GM12878 (cell line): ENCODE results near the gene MS4A2. TPM values are rescaled to one million over a fixed set of nuclear protein-coding genes. Genes with fewer than 3 reads are reported as not detected.

Experiments
- ATAC-seq: fragments of 200-7000 bp; cut with Tn5 transposase; 3 replicates; pipeline ENCODE4 v1.9.1; 2020; ENCODE audit warnings: mild to moderate bottlenecking, moderate library complexity
- BruUV-seq: library from RNA; stranded (reverse); fragments of 400-500 nt; replicated peaks from 2 replicates; lab custom pipeline; 2021; lab: Mats Ljungman, UMichigan
- CTCF ChIA-PET: fragments of 300-600 bp; sonication (Branson Sonifier 250); formaldehyde crosslinking; extraction: SDS; loops from one replicate; lab custom pipeline; 2021; ENCODE audit warnings: inconsistent platforms; lab: Yijun Ruan, JAX
- POLR2A ChIA-PET: fragments of 350-600 bp; formaldehyde crosslinking; extraction: SDS; loops from one replicate; lab custom pipeline; 2021; ENCODE audit warnings: inconsistent platforms; lab: Charles Lee
- RAD21 ChIA-PET: fragments of 300-600 bp; sonication (Branson Sonifier 250); formaldehyde crosslinking; loops from one replicate; lab custom pipeline; 2023; ENCODE audit warnings: antibody characterized with exemption; ENCODE audit not compliant: unreplicated experiment; lab: Charles Lee
- SMC1A ChIA-PET: fragments of 300-600 bp; sonication (Branson Sonifier 250); formaldehyde crosslinking; loops from one replicate; lab custom pipeline; 2023; ENCODE audit not compliant: unreplicated experiment, uncharacterized antibody; lab: Charles Lee
- DNase-seq: peaks from one replicate; pipeline ENCODE4 v3.0.0-alpha.2; 2011; ENCODE audit warnings: low read depth, low spot score
- FAIRE-seq: peaks from 3 replicates; lab custom pipeline; 2011; peaks lifted over from hg19 to GRCh38; lab: Jason Lieb, UNC
- H2AFZ ChIP-seq: 2 replicates; pipeline ENCODE4 v1.6.0; 2011; ENCODE audit warnings: low read depth, low read length, control low read depth; ENCODE audit not compliant: control insufficient read depth
- H3K27ac ChIP-seq: 2 replicates; pipeline ENCODE4 v1.5.1; 2011; ENCODE audit warnings: control low read depth; ENCODE audit not compliant: control insufficient read depth, insufficient read depth
- H3K27me3 ChIP-seq, 2 experiments: replicated peaks in 1 of 2; 2 replicates each; pipeline versions ENCODE4 v1.6.0 to v1.6.1; 2011; ENCODE audit warnings: low read length in 1 of 2; ENCODE audit not compliant: control insufficient read depth in 2 of 2, insufficient read depth in 2 of 2
- H3K36me3 ChIP-seq, 2 experiments: 2 replicates each; pipeline ENCODE4 v1.5.1; 2011; ENCODE audit warnings: low read length in 1 of 2; ENCODE audit not compliant: control insufficient read depth in 2 of 2, insufficient read depth in 2 of 2
- H3K4me1 ChIP-seq: 2 replicates; pipeline ENCODE4 v1.6.1; 2011; ENCODE audit warnings: mild to moderate bottlenecking, low read length, moderate library complexity, mixed read lengths; ENCODE audit not compliant: control insufficient read depth, insufficient read depth
- H3K4me2 ChIP-seq: 2 replicates; pipeline ENCODE4 v1.6.0; 2011; ENCODE audit warnings: control low read depth; ENCODE audit not compliant: control insufficient read depth, insufficient read depth
- H3K4me3 ChIP-seq: fragments of 200-600 bp; sonication (generic); 2 replicates; pipeline ENCODE4 v1.5.1; 2016
- H3K79me2 ChIP-seq: 2 replicates; pipeline ENCODE4 v1.6.0; 2011; ENCODE audit warnings: low read length; ENCODE audit not compliant: control insufficient read depth, insufficient read depth
- H3K9ac ChIP-seq: 2 replicates; pipeline ENCODE4 v1.8.0; 2011; ENCODE audit warnings: low read length, control low read depth, mixed read lengths; ENCODE audit not compliant: control insufficient read depth, insufficient read depth
- H3K9me3 ChIP-seq: replicated peaks from 3 replicates; pipeline ENCODE4 v1.5.1; 2011; ENCODE audit warnings: mild to moderate bottlenecking, low read length; ENCODE audit not compliant: control insufficient read depth, insufficient read depth
- H4K20me1 ChIP-seq: 2 replicates; pipeline ENCODE4 v1.6.0; 2011; ENCODE audit not compliant: control insufficient read depth, insufficient read depth
- ATF7 ChIP-seq: fragments of 450-650 bp; IDR thresholded peaks from 2 replicates; pipeline ENCODE4 v1.6.1; 2016; ENCODE audit warnings: low read depth, mild to moderate bottlenecking
- BRCA1 ChIP-seq: IDR thresholded peaks from 2 replicates; pipeline ENCODE4 v1.6.1; 2011; ENCODE audit warnings: low read depth, low read length, improper control_type of control experiment
- EP300 ChIP-seq, 2 experiments: fragments of 150-350 bp in 1 of 2; IDR thresholded peaks; 2 replicates each; pipeline ENCODE4 v1.6.1; 2011 to 2012; ENCODE audit warnings: low read depth in 2 of 2, low read length in 2 of 2, borderline replicate concordance in 1 of 2, improper control_type of control experiment in 1 of 2, inconsistent platforms in 1 of 2; ENCODE audit not compliant: control insufficient read depth in 1 of 2
- EZH2 ChIP-seq: IDR thresholded peaks from 2 replicates; pipeline ENCODE4 v1.6.1; 2012; ENCODE audit warnings: low read depth, mild to moderate bottlenecking, control low read depth, inconsistent platforms, low read length, borderline replicate concordance; ENCODE audit not compliant: control insufficient read depth
- KAT2A ChIP-seq: conservative IDR thresholded peaks from 2 replicates; pipeline ENCODE4 v1.6.1; 2011; ENCODE audit warnings: low read depth, low read length; ENCODE audit not compliant: control insufficient read depth
- LARP7 ChIP-seq: fragments of 450-650 bp; IDR thresholded peaks from 2 replicates; pipeline ENCODE4 v1.6.1; 2017; ENCODE audit warnings: mild to moderate bottlenecking
- NFIC ChIP-seq: IDR thresholded peaks from 2 replicates; pipeline ENCODE4 v1.6.1; 2012; ENCODE audit warnings: low read depth, mild to moderate bottlenecking, inconsistent platforms, low read length, moderate library complexity
- PML ChIP-seq: IDR thresholded peaks from 2 replicates; pipeline ENCODE4 v1.6.1; 2012; ENCODE audit warnings: low read length, inconsistent platforms
- SMARCA5 ChIP-seq: fragments of 450-650 bp; IDR thresholded peaks from 2 replicates; pipeline ENCODE4 v1.6.1; 2017; ENCODE audit warnings: mild to moderate bottlenecking
- STAT1 ChIP-seq: fragments of 450-650 bp; conservative IDR thresholded peaks from 2 replicates; pipeline ENCODE4 v1.6.1; 2014; ENCODE audit warnings: antibody characterized with exemption, mild to moderate bottlenecking
- TARDBP ChIP-seq: IDR thresholded peaks from 2 replicates; pipeline ENCODE4 v1.6.1; 2016; ENCODE audit warnings: borderline replicate concordance
- YBX1 ChIP-seq: fragments of 450-650 bp; IDR thresholded peaks from 2 replicates; pipeline ENCODE4 v1.6.1; 2016; ENCODE audit warnings: antibody characterized with exemption
- ZNF622 ChIP-seq: fragments of 450-650 bp; IDR thresholded peaks from 2 replicates; pipeline ENCODE4 v1.6.1; 2017; ENCODE audit warnings: mild to moderate bottlenecking, inconsistent platforms
- in situ Hi-C: fragments of 300-500 bp; cut with MboI; formaldehyde crosslinking; loops from 9 replicates; pipeline ENCODE4 v1.14.3; 2018; ENCODE audit warnings: mixed read lengths
- intact Hi-C: fragments of 100-400 bp; cut with micrococcal nuclease; formaldehyde crosslinking; loops from one replicate; pipeline ENCODE4 v1.14.2; 2022; ENCODE audit not compliant: unreplicated experiment
- polyA plus RNA-seq, 11 experiments: library from polyadenylated mRNA; depleted of rRNA in 4 of 11; unstranded in 6 of 11; stranded (reverse) in 5 of 11; fragments of >200 nt; fragmentation: Nextera tagmentation in 4 of 11; fragmentation: Illumina TruSeq in 1 of 11; extraction: Ambion mirVana in 4 of 11; extraction: Trizol in 1 of 11; gene quantifications; 1 replicate in 1 of 11; 2 replicates in 10 of 11; pipeline versions ENCODE4 v1.2.1 to v1.2.3, GENCODE V29; 2011 to 2016; ENCODE audit warnings: inconsistent platforms in 2 of 11, missing spikeins in 2 of 11, low read depth in 1 of 11
- total RNA-seq, 4 experiments: library from RNA; depleted of rRNA in 3 of 4; stranded (reverse); fragments of >200 nt in 3 of 4; fragmentation: Illumina TruSeq in 1 of 4; extraction: Trizol in 1 of 4; gene quantifications; 2 replicates each; pipeline versions ENCODE4 v1.2.1 to v1.2.3, GENCODE V29; 2013 to 2021
- TF ChIP-seq, protein P1 (sequence below): fragments of 450-650 bp; IDR thresholded peaks from 2 replicates; pipeline ENCODE4 v1.6.1; 2017; ENCODE audit warnings: mild to moderate bottlenecking, moderate library complexity
- TF ChIP-seq, protein P2 (sequence below): fragments of 450-650 bp; IDR thresholded peaks from 2 replicates; pipeline ENCODE4 v1.6.1; 2016; ENCODE audit warnings: mild to moderate bottlenecking
- TF ChIP-seq, protein P3 (sequence below): IDR thresholded peaks from 2 replicates; pipeline ENCODE4 v1.6.1; 2011; ENCODE audit warnings: low read depth, mild to moderate bottlenecking, low read length, moderate library complexity, borderline replicate concordance; ENCODE audit errors: extremely low read depth
- TF ChIP-seq, protein P4 (sequence below), 3 experiments: IDR thresholded peaks in 2 of 3; conservative IDR thresholded peaks in 1 of 3; 2 replicates each; pipeline ENCODE4 v1.5.1; 2011; ENCODE audit warnings: low read depth in 3 of 3, low read length in 3 of 3, mild to moderate bottlenecking in 3 of 3, control low read depth in 2 of 3, moderate library complexity in 2 of 3, inconsistent platforms in 1 of 3, mixed read lengths in 1 of 3; ENCODE audit not compliant: control insufficient read depth in 2 of 3, insufficient read depth in 1 of 3; ENCODE audit errors: extremely low read depth in 1 of 3

MS4A2 gene
- total and polyA plus RNA-seq, 10 of the 15 experiments (the other 5 are each of a cell fraction or from before 2014, with no cell fraction given) = not detected

DNA sequence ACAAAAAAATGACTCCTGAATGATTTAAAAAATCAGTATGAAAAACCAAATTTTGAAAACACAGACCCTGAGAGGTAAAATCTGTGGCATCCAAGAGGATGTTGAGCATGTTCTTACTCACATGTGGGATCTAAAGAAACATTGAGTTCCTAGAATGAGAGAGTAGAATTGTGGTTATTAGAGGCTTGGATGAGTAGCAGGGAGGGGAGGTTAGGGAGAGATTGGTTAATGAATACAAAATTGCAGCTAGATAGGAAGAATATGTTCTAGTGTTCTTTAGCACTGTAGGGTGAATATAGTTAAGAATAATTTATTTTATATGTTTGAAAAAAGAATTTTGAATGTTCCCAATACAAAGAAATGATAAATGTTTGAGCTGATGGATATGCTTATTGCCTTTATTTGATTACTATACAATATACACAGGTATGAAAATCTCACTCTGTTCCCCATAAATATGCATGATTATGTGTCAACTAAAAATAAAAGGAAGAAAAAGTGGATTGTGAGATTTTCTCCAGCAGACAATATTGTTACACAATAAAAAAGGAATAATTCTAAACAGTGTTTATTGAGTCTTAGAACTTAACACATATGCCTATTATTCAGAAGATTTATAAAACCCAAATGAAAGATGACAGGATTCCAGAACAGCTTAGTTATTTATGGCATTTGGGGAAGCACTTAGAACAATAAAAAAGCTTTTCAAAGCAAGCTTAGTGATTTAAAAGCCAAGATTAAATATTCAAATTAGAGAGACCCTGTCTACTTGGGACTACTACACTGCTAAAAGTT, 28.7 kb downstream of the MS4A2 start:
- Histone ChIP-seq H2AFZ (no peak overlapping the region), H3K4me2 (no peak overlapping the region), H3K9me3 (no peaks in the 10 kb centered on the region), H3K27me3 (no peaks in the 10 kb centered on the region), H3K4me1 (no peaks in the 10 kb centered on the region), H3K4me3 (no peak overlapping the region), H3K36me3 (no peaks in the 10 kb centered on the region), H3K79me2 (no peaks in the 10 kb centered on the region), H3K27ac (no peak overlapping the region), H4K20me1 (no peaks in the 10 kb centered on the region), H3K9ac (no peak overlapping the region)
- intact Hi-C loops (no loop called here), in situ Hi-C loops (no loop called here)
- ATAC-seq (no peak), FAIRE-seq (no peak), DNase-seq (no peak)
- ChIA-PET RAD21 (interaction anchor here (0.7 to 1.9 kb wide), 3 partner anchors 134 to 246 kb away, joined by 3 to 13 read pairs (median 4); no protein-coding TSS in a partner anchor), POLR2A (no interaction called here), SMC1A (interaction anchor here (1.3 to 3.3 kb wide), 2 partner anchors 134 to 148 kb away, joined by 3 to 35 read pairs; no protein-coding TSS in a partner anchor), CTCF (interaction anchor here (0.8 to 1.9 kb wide), 3 partner anchors 135 to 223 kb away, joined by 3 to 35 read pairs (median 4); no protein-coding TSS in a partner anchor)
- no TSS peak for BruUV-seq
- TF ChIP-seq, protein P1, sequence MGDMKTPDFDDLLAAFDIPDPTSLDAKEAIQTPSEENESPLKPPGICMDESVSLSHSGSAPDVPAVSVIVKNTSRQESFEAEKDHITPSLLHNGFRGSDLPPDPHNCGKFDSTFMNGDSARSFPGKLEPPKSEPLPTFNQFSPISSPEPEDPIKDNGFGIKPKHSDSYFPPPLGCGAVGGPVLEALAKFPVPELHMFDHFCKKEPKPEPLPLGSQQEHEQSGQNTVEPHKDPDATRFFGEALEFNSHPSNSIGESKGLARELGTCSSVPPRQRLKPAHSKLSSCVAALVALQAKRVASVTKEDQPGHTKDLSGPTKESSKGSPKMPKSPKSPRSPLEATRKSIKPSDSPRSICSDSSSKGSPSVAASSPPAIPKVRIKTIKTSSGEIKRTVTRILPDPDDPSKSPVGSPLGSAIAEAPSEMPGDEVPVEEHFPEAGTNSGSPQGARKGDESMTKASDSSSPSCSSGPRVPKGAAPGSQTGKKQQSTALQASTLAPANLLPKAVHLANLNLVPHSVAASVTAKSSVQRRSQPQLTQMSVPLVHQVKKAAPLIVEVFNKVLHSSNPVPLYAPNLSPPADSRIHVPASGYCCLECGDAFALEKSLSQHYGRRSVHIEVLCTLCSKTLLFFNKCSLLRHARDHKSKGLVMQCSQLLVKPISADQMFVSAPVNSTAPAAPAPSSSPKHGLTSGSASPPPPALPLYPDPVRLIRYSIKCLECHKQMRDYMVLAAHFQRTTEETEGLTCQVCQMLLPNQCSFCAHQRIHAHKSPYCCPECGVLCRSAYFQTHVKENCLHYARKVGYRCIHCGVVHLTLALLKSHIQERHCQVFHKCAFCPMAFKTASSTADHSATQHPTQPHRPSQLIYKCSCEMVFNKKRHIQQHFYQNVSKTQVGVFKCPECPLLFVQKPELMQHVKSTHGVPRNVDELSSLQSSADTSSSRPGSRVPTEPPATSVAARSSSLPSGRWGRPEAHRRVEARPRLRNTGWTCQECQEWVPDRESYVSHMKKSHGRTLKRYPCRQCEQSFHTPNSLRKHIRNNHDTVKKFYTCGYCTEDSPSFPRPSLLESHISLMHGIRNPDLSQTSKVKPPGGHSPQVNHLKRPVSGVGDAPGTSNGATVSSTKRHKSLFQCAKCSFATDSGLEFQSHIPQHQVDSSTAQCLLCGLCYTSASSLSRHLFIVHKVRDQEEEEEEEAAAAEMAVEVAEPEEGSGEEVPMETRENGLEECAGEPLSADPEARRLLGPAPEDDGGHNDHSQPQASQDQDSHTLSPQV = no peak
- no peak for TF ChIP-seq KAT2A
- TF ChIP-seq BRCA1 = no peak
- TF ChIP-seq, protein P2, sequence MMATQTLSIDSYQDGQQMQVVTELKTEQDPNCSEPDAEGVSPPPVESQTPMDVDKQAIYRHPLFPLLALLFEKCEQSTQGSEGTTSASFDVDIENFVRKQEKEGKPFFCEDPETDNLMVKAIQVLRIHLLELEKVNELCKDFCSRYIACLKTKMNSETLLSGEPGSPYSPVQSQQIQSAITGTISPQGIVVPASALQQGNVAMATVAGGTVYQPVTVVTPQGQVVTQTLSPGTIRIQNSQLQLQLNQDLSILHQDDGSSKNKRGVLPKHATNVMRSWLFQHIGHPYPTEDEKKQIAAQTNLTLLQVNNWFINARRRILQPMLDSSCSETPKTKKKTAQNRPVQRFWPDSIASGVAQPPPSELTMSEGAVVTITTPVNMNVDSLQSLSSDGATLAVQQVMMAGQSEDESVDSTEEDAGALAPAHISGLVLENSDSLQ = no peak
- TF ChIP-seq YBX1 = no peak
- TF ChIP-seq NFIC = no peak
- TF ChIP-seq LARP7 = no peak
- TF ChIP-seq, protein P3, sequence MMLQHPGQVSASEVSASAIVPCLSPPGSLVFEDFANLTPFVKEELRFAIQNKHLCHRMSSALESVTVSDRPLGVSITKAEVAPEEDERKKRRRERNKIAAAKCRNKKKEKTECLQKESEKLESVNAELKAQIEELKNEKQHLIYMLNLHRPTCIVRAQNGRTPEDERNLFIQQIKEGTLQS = no peak
- no peak for TF ChIP-seq PML
- TF ChIP-seq SMARCA5 = no peak
- no peak for TF ChIP-seq EP300 (IDR thresholded peaks at IDR 0.05; ENCODE audit: borderline replicate concordance in 1 of 2, control insufficient read depth in 1 of 2, low read depth in 2 of 2, low read length in 2 of 2)
- TF ChIP-seq, protein P4, sequence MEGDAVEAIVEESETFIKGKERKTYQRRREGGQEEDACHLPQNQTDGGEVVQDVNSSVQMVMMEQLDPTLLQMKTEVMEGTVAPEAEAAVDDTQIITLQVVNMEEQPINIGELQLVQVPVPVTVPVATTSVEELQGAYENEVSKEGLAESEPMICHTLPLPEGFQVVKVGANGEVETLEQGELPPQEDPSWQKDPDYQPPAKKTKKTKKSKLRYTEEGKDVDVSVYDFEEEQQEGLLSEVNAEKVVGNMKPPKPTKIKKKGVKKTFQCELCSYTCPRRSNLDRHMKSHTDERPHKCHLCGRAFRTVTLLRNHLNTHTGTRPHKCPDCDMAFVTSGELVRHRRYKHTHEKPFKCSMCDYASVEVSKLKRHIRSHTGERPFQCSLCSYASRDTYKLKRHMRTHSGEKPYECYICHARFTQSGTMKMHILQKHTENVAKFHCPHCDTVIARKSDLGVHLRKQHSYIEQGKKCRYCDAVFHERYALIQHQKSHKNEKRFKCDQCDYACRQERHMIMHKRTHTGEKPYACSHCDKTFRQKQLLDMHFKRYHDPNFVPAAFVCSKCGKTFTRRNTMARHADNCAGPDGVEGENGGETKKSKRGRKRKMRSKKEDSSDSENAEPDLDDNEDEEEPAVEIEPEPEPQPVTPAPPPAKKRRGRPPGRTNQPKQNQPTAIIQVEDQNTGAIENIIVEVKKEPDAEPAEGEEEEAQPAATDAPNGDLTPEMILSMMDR (IDR thresholded peaks at IDR 0.05 in 2 of 3, conservative IDR thresholded peaks at IDR 0.05 in 1 of 3; ENCODE audit: control insufficient read depth in 2 of 3, extremely low read depth in 1 of 3, insufficient read depth in 1 of 3, low read depth in 3 of 3, low read length in 3 of 3) = no peak
- no peak for TF ChIP-seq STAT1
- TF ChIP-seq ATF7 = no peak
- TF ChIP-seq ZNF622 = no peak
- TF ChIP-seq EZH2 = no peak
- TF ChIP-seq TARDBP = no peak
